Heart left ventricle (tissue), 13 donors: ENCODE measurements around the gene SRD5A3.

Source experiments
- CTCF ChIP-seq, 12 donors: fragments of 200-600 bp; sonication (generic) in 4 of 12; IDR thresholded peaks; one replicate each; pipeline versions ENCODE4 v1.5.0 to v1.8.0; 2018 to 2022; ENCODE audit warnings: antibody characterized with exemption in 12 of 12, mild to moderate bottlenecking in 5 of 12
- POLR2A ChIP-seq, 2 donors: fragments of 450-650 bp; IDR thresholded peaks; one replicate each; pipeline ENCODE4 v1.6.1; 2017; ENCODE audit warnings: antibody characterized with exemption in 2 of 2, mild to moderate bottlenecking in 2 of 2, moderate library complexity in 2 of 2
- donor health status: ischemic (EF 13 %, LVEDD 7.1; RV severe dilation, severe dysfunction).
- donor health status: DM: no; HTN: yes; CAD: no.
- donor health status: DM: no; HTN: no; CAD: no.
- donor health status: ischemic (EF 25% LVEDD 6.9; RV normal size, moderate dysfunction).
- donor health status: ischemic (EF 25% LVEDD 5.7; RV mildly dilated, moderate dysfunction).
- donor health status: ischemic (EF 35%, LVEDD 5.7; RV mildly dilated, moderate dysfunction).
- donor health status: nonischemic (EF 11% LVEDD 7.7; RV severe dilation, severe dysfunction).
- donor health status: DM: yes; HTN: yes; CAD: no.
- donor health status: PGD.
- donor health status: ischemic (EF 29% LVEDD 5.4; RV normal size, mild dysfunction).
- donor health status: nonischemic (EF 23%, LVEDD 6.1; RV moderate dilation, normal function).

DNA sequence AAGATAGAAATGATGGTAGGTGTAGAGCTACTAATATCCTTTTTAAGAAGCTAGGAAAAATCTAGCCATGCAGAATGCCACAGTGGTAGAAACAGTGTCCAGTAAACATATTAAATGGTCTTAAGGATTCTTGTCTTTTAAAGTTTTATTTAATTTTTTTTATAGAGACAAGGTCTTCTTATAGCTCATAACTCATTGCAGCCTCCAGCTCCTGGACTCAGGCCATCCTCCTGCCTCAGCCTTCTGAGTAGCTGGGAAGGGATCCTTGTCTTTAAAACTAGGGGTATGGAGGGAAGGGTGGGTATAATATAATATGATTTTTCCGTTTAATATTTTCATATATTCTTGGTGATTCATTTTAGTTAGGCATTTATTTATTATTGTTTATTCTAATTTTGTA, 53.5 kb downstream of the SRD5A3 start:
- TF ChIP-seq CTCF (IDR thresholded peaks at IDR 0.05) (no peak), POLR2A (IDR thresholded peaks at IDR 0.05) (no peak)
